ENCODE data around the gene RBM4.
"Not testable (repeated sequence)": the region's sequence is repeated elsewhere in the genome, so short reads cannot be mapped to it uniquely, and the experiment has no call there.

The RBM4 gene

DNA sequence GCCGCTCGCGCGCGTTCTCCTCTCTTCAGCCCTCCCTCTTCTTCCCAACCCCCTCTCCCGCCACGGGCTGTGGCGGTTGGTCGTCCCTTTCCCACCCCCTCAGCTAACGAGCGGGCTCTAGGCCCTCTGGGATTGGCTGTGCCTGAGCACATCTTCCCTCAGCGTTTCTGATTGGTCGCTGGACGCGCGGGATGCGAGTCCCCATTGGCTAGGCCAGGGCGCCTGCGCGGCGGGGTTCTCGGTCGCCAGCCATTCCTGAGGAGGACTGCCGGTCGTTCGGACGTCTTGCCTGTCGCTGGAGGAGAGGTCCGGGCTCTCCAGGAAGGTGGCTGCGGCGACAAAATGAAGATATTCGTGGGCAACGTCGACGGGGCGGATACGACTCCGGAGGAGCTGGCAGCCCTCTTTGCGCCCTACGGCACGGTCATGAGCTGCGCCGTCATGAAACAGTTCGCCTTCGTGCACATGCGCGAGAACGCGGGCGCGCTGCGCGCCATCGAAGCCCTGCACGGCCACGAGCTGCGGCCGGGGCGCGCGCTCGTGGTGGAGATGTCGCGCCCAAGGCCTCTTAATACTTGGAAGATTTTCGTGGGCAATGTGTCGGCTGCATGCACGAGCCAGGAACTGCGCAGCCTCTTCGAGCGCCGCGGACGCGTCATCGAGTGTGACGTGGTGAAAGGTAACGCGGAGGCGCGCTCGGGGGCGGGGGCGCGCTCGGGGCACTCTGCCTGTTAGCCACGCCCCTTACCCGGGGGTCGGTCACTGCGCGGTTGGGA lies 21.9 kb upstream of the RBM4 start, which contains the start of gene RBM14:
RBM14 (plus strand) TSS at position 252 of the 776 bp plus-strand sequence; CDS start at position 343, 91 bp downstream.
- peak; percentile 97 to 98 (median 97) for DNase-seq (ENCODE audit: low read depth in 3 of 3)

DNA sequence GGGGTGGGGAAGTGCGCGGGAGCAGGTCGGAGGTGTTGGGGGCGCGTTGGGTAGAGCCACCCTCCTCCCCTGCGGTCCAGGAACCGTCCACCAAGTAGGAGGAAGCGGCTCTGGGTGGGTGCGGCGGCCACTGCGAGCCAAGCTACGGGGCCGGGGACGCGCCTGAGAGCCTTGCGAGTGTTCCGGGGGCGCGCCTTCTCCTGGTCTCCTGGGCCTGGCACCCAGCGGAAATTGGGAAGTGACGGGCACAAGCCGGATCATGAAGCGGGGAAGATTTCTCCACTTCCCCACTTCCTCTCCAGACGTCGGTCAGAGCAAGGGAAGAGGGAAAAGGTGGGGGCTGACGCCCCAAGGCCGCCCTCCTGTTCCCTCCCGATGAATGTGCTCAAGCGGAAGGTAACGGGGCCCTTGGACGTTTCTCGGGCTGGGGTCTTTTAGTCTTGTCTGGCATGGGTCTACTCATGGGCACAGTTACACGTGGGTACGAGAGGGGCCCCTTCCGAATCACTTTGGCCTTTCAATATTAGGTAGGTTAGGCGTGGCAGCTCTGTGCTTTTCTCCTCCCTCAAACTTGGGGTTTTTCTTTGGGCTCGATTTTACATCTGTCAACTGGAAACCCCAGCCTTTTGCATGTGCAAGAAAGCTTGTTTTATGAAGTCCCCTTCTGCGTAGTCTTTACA lies 21.2 kb upstream of the RBM4 start:
- DNase-seq (ENCODE audit: low read depth in 3 of 3): no peak

DNA sequence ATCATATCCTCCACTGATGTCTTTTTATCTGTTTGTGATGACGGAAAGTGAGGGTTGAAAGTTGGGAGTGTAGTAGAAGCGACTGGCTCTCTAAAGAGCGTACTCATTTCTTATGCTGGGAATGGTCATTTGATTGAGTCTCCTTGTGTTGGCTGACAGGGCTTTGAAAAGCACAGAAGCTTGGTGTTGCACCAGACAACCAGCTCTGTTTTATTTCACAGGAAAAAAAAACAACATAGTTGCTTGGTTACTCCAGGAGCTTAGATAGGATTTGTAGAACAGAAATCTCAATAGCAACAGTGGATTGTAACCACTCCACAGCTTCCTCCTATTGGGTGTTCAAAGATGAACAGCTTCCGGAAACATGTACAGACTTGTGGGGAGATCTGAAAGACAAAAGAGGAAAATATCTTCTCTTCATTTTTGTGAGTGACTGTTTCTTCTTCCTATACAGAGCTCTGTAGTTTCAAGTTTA lies 19.4 kb upstream of the RBM4 start:
- no peak for DNase-seq (ENCODE audit: low read depth in 3 of 3)

DNA sequence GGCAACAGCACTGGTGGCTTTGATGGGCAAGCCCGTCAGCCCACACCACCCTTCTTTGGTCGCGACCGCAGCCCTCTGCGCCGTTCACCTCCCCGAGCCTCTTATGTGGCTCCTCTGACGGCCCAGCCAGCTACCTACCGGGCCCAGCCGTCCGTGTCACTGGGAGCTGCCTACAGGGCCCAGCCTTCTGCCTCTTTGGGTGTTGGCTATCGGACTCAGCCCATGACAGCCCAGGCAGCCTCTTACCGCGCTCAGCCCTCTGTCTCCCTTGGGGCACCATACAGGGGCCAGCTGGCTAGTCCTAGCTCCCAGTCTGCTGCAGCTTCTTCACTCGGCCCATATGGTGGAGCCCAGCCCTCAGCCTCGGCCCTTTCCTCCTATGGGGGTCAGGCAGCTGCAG lies 14.1 kb upstream of the RBM4 start:
- DNase-seq (ENCODE audit: low read depth in 3 of 3): no peak

DNA sequence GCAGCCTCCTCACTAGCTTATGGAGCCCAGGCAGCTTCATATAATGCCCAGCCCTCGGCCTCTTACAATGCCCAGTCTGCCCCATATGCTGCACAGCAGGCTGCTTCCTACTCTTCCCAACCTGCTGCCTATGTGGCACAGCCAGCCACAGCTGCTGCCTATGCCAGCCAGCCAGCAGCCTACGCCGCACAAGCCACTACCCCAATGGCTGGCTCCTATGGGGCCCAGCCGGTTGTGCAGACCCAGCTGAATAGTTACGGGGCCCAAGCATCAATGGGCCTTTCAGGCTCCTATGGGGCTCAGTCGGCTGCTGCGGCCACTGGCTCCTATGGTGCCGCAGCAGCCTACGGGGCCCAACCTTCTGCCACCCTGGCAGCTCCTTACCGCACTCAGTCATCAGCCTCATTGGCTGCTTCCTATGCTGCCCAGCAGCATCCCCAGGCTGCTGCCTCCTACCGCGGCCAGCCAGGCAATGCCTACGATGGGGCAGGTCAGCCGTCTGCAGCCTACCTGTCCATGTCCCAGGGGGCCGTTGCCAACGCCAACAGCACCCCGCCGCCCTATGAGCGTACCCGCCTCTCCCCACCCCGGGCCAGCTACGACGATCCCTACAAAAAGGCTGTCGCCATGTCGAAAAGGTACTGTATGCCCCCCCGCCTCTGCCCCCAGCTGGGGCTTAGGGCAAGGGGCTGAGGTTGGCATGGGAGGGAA lies 13.3 kb upstream of the RBM4 start:
- no peak for DNase-seq (ENCODE audit: low read depth in 3 of 3)

DNA sequence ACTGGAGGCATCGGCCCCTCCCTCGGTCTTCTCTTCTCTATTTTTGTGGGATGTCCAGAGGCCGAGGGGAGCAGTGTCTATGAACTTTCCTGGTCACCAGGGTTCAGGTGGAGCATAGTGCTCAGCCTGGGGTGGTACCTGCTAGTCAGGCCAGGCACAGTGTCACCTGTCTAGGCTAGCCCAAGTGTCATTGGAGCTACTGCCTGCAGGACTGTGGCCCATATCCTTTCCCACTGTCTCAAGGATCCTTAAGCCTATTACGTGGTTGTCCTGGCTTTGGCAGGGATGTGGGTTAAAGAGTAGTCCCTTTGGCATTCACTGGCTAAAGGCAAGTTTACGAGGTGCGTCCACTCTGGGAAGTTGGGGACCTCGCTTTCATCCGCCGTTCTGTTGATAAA lies 12.8 kb upstream of the RBM4 start:
- no peak for DNase-seq (ENCODE audit: low read depth in 3 of 3)

DNA sequence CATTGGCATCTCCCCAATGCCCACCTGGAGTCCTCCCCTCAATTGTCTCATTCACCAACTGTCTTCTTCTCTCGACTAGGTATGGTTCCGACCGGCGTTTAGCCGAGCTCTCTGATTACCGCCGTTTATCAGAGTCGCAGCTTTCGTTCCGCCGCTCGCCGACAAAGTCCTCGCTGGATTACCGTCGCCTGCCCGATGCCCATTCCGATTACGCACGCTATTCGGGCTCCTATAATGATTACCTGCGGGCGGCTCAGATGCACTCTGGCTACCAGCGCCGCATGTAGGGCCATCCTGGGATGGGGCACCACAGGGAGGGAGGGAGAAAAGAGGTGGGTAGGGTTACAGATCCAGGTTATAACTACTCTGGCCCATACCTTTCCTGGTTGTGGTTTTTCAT lies 12.1 kb upstream of the RBM4 start:
- no peak for DNase-seq (ENCODE audit: low read depth in 3 of 3)

DNA sequence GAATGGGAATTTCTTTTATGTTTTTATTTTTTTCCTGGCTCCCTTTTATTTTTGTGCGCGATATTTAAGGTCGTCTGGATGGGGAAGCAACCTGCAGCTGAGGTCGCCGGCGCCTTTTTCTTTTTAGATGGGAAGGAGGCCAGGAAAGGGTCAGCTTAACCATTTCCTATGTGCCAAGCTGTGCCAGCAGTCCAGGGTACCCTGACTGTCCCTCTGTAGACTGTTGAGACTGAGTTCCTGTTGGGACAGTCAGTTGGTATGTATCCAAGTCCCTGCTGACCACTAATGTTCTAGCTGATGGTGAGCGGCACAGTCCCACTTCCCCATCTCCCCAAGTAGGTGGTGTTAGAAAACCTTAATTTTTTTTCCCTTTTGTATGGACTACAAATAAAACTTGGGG lies 11.6 kb upstream of the RBM4 start:
- DNase-seq (ENCODE audit: low read depth in 3 of 3): no peak

DNA sequence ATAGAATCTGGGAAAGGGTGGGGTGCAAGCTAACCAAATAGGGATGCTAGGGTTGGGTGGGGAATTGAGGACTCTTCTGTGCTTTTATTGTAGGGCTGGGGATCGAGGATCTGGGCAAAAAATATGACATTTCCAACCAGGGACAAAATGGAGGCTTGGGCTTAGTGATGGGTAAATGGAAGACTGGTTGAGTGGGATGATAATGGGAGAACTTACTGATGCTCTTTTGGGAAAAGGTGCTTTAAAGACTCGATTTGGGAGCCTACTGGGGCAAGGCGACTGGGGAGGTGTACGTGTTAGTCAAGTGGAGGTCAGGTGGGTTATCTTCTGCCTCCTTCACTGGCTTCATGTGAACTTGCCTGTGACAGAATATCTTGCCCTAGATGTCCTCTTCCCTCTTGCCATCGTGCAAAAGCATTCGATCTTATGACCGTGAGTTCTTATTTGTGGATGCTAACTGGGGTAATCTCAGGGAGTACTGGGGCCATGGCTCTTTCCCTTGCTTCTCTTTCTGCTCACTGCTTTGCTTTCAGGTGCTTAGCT lies 10.4 kb upstream of the RBM4 start:
- DNase-seq (ENCODE audit: low read depth in 3 of 3): no peak

DNA sequence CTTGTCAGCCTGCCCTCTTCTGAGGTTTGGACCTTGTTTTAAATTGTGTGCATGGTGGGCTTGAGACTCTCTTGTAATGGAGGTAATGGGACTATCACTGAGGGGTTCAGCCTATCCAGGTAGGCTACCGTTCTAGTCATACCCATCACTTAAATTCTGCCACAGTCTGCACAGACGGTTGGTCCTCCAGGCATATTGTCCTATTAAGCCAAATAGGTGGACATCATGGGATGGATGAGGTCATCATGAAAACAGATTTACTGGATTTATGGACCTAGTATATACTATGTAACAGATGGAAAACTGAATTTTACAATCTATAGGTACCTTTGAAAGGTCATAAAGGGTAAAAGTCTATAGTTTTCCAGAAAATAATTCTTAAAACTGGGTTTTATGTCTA lies 9.1 kb upstream of the RBM4 start:
- no peak for DNase-seq (ENCODE audit: low read depth in 3 of 3)

DNA sequence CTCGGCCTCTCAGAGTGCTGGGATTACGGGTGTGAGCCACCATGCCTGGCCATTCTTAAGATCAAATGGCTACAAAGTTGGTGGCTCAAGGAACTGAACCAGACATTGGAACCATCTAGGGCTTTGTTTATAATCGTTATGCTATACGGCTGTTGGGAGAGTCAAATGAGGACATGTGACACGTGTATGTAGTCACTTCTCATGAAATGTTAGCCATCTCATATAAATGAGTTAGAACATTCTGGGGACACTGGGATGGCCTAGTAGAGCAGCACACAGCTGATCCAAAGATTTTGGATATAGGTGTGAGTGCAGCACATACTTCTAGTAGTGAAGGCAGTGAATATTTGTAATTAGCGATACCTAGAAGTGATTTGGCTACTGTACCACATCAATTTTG lies 6.6 kb upstream of the RBM4 start:
- DNase-seq (ENCODE audit: low read depth in 3 of 3): no peak

DNA sequence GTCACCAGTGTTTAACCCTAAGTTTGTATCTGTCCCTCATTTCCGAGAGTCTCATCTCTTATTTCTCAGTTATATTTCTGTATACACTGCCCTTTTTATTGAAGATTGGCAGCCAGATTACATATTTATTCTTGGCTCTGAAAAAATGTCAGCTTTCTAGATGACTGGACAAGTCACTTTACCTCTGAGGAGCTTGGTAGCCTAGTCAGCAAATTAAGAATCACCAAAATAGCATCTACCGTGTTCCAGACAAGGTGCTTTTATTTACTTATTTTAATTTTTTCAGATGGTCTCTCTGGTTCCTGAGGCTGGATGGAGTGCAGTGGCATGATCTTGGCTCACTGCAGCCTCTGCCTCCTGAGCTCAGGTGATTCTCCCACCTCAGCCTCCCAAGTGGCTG lies 5.6 kb upstream of the RBM4 start:
- no peak for DNase-seq (ENCODE audit: low read depth in 3 of 3)

DNA sequence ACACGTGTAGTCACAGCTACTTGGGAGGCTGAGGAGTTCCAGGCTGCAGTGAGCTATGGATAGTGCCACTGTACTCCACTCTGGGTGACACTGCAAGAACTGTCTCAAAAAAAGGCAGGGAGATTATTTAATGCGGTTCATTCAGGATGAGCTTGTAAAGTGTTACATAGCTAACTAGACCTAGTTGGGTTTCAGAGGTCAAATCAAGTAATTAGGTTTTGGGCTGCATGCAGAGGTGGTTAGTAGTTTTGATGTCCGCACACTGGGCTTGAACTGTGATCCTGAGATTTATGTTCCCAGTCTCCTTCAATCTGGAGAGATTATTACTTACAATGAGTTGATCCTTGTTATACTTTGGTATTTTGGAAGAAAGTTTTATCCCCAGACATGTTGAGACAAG lies 2.1 kb upstream of the RBM4 start:
- no peak for DNase-seq (ENCODE audit: low read depth in 3 of 3)

DNA sequence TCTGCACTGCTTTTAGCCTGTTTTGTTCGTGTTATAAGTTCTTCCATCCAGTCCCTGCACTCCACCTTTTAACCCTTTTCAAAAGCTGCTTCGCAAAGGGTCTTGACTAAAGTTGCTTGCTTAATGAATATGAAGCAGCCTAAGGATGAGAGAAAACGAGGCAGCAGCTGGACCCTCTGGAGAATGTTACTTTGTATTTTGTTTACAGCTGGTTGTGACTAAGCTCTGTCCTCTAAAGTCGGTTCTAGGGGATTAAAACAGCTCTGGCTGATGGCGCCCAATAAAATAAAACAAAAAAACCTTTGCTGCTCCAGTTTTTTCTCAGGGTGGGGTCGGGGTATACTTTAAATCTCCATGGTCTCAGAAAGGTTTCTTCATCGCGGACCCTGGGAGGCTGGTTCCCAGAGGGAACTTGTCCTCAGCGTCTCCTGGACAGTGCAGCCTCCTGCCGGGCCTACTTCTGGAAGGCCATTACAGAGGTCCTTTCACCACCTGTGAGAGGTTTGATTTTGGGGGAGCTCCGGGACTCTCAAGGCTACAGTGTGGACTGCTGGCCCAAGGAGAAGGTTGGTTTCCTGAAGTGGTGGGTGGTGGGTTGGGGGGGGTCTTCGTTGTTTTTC lies 836 bp upstream of the RBM4 start:
- DNase-seq (ENCODE audit: low read depth in 3 of 3): no peak

DNA sequence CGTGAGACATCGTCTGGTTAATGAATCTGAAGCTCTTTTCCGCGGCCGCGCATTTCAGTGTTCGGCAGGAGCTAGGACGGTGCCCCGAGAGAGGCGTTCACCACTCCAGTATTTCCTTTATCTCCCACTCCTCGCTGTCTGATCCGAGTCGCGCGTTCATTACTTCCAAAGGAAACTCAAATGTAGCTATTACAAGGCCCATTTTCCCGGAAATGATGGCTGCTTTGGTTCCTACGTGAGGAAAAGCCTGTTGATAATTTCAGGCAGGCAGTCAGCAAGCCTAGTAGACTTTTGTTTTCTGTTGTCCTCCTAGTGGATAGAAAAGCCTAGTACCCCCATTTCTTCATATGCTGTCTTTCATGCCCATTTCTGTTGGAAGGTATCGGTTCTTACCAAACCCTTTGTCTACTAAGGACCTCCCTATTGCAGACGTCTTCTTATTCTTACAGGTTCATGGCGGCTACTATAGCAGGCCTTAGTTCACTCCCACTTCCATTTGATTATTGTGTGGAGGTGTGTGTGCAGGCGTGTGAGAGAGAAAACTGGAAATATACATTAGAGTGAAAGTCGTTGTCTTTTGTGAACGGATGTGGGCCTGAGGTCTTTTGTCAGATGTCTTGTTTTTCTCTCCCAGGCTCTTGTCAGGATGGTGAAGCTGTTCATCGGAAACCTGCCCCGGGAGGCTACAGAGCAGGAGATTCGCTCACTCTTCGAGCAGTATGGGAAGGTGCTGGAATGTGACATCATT lies 737 bp downstream of the RBM4 start:
- no peak for DNase-seq (ENCODE audit: low read depth in 3 of 3)

DNA sequence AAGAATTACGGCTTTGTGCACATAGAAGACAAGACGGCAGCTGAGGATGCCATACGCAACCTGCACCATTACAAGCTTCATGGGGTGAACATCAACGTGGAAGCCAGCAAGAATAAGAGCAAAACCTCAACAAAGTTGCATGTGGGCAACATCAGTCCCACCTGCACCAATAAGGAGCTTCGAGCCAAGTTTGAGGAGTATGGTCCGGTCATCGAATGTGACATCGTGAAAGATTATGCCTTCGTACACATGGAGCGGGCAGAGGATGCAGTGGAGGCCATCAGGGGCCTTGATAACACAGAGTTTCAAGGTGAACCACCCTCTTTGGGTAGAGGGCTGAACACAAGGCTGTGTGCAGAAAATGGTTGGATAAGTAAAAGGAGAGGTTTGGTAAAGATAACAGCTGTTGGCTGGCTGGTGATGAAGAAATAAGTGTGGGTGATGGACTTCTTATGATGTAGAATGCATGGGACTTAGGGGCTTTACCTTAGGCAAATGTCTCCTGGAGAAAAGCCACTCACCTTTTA lies 1.4 kb downstream of the RBM4 start:
- not testable (repeated sequence) for DNase-seq (ENCODE audit: low read depth in 3 of 3)

DNA sequence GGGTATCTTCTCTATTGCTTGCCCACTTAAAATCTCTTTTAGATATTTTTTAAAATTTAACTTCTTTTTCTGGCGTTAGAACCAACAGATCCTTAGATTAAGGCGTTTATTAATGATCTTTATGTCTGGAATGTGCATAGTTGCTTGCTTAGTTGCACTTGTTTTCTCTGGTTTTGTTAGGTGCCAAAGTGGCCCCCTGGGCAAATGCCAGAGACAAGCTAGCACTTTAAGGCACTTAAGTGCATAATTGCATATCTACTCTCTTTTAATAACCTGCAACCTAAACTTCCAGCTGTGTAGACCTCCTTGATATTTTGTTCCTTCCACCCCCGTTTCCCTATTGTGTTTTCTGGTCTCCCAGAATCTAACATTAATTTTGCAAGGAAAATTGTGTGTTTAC lies 3.3 kb downstream of the RBM4 start:
- DNase-seq (ENCODE audit: low read depth in 3 of 3): no peak

DNA sequence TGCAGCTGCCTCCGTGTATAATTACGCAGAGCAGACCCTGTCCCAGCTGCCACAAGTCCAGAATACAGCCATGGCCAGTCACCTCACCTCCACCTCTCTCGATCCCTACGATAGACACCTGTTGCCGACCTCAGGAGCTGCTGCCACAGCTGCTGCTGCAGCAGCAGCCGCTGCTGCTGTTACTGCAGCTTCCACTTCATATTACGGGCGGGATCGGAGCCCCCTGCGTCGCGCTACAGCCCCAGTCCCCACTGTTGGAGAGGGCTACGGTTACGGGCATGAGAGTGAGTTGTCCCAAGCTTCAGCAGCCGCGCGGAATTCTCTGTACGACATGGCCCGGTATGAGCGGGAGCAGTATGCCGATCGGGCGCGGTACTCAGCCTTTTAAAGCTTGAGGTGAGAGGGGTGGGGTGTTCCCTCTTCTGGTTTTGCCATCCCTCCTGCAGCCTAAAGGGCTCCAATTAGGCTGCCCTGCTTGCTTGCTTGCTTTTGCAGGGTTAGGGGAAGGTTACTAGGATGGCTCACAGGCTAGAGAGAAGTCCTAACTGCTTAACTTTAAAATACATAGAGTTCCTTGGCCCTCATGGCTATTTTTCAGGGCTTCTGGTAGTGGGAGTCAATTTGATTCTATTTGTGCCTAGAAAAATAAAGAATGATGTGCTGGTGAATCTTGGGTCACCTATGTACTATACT lies 5.4 kb downstream of the RBM4 start:
- DNase-seq (ENCODE audit: low read depth in 3 of 3): no peak

DNA sequence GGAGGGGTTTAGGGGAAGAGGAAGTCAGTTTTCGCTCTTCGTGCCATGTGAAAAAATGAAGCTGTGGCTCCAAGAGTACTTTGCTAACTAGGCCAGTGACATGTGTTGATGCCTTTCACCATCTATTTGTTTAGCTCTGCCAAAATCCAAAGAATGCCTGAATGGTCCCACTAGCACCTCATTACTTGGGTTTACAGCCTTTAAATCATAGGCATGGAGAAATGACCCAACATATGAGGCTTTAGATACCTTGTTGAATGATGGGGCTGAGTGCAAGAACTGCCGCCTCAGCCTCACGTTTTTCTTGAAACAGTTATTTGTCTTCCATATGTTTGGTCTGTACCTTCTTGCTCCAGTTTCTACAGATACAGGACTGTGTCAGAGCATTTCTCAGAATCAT lies 8.3 kb downstream of the RBM4 start:
- DNase-seq (ENCODE audit: low read depth in 3 of 3): no peak

DNA sequence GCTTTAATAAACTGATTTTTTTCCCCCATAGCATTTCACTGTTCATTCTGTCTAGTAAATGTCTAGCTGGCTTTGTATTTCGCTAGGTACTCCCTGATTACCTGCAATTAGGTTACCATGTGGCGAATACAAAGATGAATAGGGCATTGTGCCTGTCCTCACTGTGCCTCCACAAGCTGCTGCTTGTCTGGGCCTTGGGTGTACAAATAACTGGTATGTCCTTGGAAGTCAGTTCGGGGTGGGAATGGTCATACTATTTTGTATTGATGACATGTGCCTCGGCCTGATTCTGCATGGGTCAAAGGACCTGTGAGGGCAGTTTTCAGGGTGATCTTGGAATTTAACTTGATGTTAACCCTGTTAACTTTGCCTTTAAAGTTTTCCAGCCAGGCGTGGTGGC lies 11.4 kb downstream of the RBM4 start:
- no peak for DNase-seq (ENCODE audit: low read depth in 3 of 3)

Measured in stimulated activated CD4-positive, alpha-beta T cell treated with anti-CD3 and anti-CD28 coated beads, TNF-alpha, amount 100 ng/mL, for 24 hours (primary cell).